Transverse colon (tissue), 4 donors: ENCODE measurements around the gene LDLRAP1. TPM values are rescaled to one million over a fixed set of nuclear protein-coding genes. Genes with fewer than 3 reads are reported as not detected.

Experiments
- DNase-seq: peaks from one replicate; pipeline ENCODE4 v3.0.0-alpha.2; 2019
- H3K27ac ChIP-seq, 4 donors: fragments of 200-600 bp; sonication (generic); 2 replicates each; pipeline ENCODE4 v1.5.1; 2016 to 2018; ENCODE audit warnings: inconsistent platforms in 4 of 4
- H3K27me3 ChIP-seq: fragments of 200-600 bp; sonication (generic); 2 replicates; pipeline ENCODE4 v1.5.1; 2017; ENCODE audit warnings: inconsistent platforms
- H3K36me3 ChIP-seq, 4 donors: fragments of 200-600 bp; sonication (generic); 2 replicates each; pipeline ENCODE4 v1.5.1; 2017 to 2019; ENCODE audit warnings: inconsistent platforms in 4 of 4
- H3K4me1 ChIP-seq, 4 donors: fragments of 200-600 bp; sonication (generic); 2 replicates each; pipeline ENCODE4 v1.5.1; 2017 to 2020; ENCODE audit warnings: inconsistent platforms in 4 of 4
- H3K4me3 ChIP-seq, 4 donors: fragments of 200-600 bp; sonication (generic); 1 replicate in 1 of 4; 2 replicates in 3 of 4; pipeline versions ENCODE4 v1.5.1 to v1.6.1; 2017 to 2019; ENCODE audit warnings: inconsistent platforms in 4 of 4
- H3K9me3 ChIP-seq, 2 donors: fragments of 200-600 bp; sonication (generic); 2 replicates each; pipeline ENCODE4 v1.5.1; 2017 to 2019; ENCODE audit warnings: inconsistent platforms in 2 of 2
- CTCF ChIP-seq, 5 experiments: fragments of 200-600 bp in 3 of 5; fragments of 450-650 bp in 2 of 5; sonication (generic) in 3 of 5; IDR thresholded peaks; 1 replicate in 2 of 5; 2 replicates in 3 of 5; pipeline ENCODE4 v1.5.1; 2016 to 2017; ENCODE audit warnings: antibody characterized with exemption in 5 of 5, inconsistent platforms in 3 of 5, mild to moderate bottlenecking in 2 of 5, moderate library complexity in 1 of 5
- EP300 ChIP-seq: sonication (generic); formaldehyde crosslinking; IDR thresholded peaks from one replicate; pipeline ENCODE4 v1.6.1; 2017; ENCODE audit warnings: antibody characterized with exemption, low read depth
- POLR2A ChIP-seq: fragments of 450-650 bp; IDR thresholded peaks from one replicate; pipeline ENCODE4 v1.6.1; 2016; ENCODE audit warnings: antibody characterized with exemption, mild to moderate bottlenecking, moderate library complexity
- POLR2AphosphoS5 ChIP-seq, 3 donors: sonication (generic); formaldehyde crosslinking; IDR thresholded peaks; one replicate each; pipeline ENCODE4 v1.6.1; 2016; ENCODE audit warnings: antibody characterized with exemption in 3 of 3
- WGBS, 2 donors: methylation state at CpG; one replicate each; pipeline ENCODE4 v1.1.5; 2018; ENCODE audit warnings: low coverage in 1 of 2; 5-methylcytosine and 5-hydroxymethylcytosine counted together
- in situ Hi-C, 4 donors: fragments of 200-750 bp; cut with MboI; loops; one replicate each; pipeline versions ENCODE4 v1.15.0 to v1.15.1; 2017; ENCODE audit warnings: low sequenced_read_pairs in 3 of 4, low pct_ligation_motif_present in 1 of 4, low pct_unique_long_range_greater_than_20kb in 1 of 4
- intact Hi-C: fragments of 100-400 bp; cut with DNase I; formaldehyde crosslinking; loops from one replicate; pipeline ENCODE4 v1.15.1; 2023; ENCODE audit warnings: low total_unique reads
- total RNA-seq, 4 donors: library from RNA; depleted of rRNA; stranded (reverse); fragments of >200 nt; gene quantifications; one replicate each; pipeline ENCODE4 v1.1.0, GENCODE V29; 2016

Gene LDLRAP1
- total RNA-seq, 4 donors from 2014 or later: 24.9 to 75.6 (median 37.8) TPM

GRCh38 chr1:25566176-25566729 is 22.8 kb downstream of the LDLRAP1 start:
- H3K9me3 ChIP-seq: no peaks in the 10 kb centered on the region
- H3K27ac ChIP-seq: peak overlapping the region; percentile 65 to 83 (median 76)
- peaks cover 21 to 54% (median 32%) of the 10 kb centered on the region in 4 donors for H3K4me1 ChIP-seq
- WGBS, 2 donors: 75 to 93% methylated on average over 3 to 9 of the region's 9 CpGs
- in situ Hi-C loops (no loop called here), intact Hi-C loops (no loop called here)
- no peak for DNase-seq
- TF ChIP-seq POLR2AphosphoS5 (IDR thresholded peaks at IDR 0.05): no peak
- no peak for TF ChIP-seq EP300
- TF ChIP-seq CTCF (IDR thresholded peaks at IDR 0.05): no peak
- TF ChIP-seq POLR2A: no peak
- H3K4me3 ChIP-seq: no peak overlapping the region
- H3K36me3 ChIP-seq: peaks cover 0 to 7% (median 0%) of the 10 kb centered on the region in 4 donors
- H3K27me3 ChIP-seq: no peaks in the 10 kb centered on the region

GRCh38 chr1:25566730-25567341 is 23.4 kb downstream of the LDLRAP1 start:
- H3K27me3 ChIP-seq: no peaks in the 10 kb centered on the region
- H3K27ac ChIP-seq: peak overlapping the region; percentile 65 to 83 (median 76)
- H3K36me3 ChIP-seq: peaks cover 0 to 7% (median 0%) of the 10 kb centered on the region in 4 donors
- intact Hi-C loops: no loop called here
- WGBS, 2 donors: 80% methylated on average over 21 of the region's 21 CpGs; no CpG with 5 or more reads in 1 of the 2 donors
- H3K9me3 ChIP-seq: no peaks in the 10 kb centered on the region
- peaks cover 18 to 48% (median 27%) of the 10 kb centered on the region in 4 donors for H3K4me1 ChIP-seq
- H3K4me3 ChIP-seq: no peak overlapping the region
- DNase-seq: no peak
- no peak for TF ChIP-seq EP300
- no peak for TF ChIP-seq CTCF (IDR thresholded peaks at IDR 0.05)
- peak in 2 of 3 donors; percentile 33 to 60 for TF ChIP-seq POLR2AphosphoS5 (IDR thresholded peaks at IDR 0.05)
- in situ Hi-C loops: no loop called here

GRCh38 chr1:25567710-25568089 is 24.3 kb downstream of the LDLRAP1 start:
- 70 to 95% methylated on average over 2 to 10 of the region's 10 CpGs for WGBS, 2 donors
- Histone ChIP-seq H3K9me3 (no peaks in the 10 kb centered on the region), H3K4me1 (peaks cover 12 to 41% (median 19%) of the 10 kb centered on the region in 4 donors), H3K36me3 (peaks cover 0 to 7% (median 0%) of the 10 kb centered on the region in 4 donors), H3K27me3 (no peaks in the 10 kb centered on the region), H3K4me3 (no peak overlapping the region), H3K27ac (peak overlapping the region; percentile 65 to 83 (median 76))
- TF ChIP-seq CTCF (IDR thresholded peaks at IDR 0.05) (no peak), POLR2AphosphoS5 (IDR thresholded peaks at IDR 0.05) (no peak), EP300 (no peak), POLR2A (no peak)
- DNase-seq: no peak
- intact Hi-C loops: no loop called here
- in situ Hi-C loops: no loop called here

GRCh38 chr1:25568090-25568833 is 24.9 kb downstream of the LDLRAP1 start:
- H3K36me3 ChIP-seq: peaks cover 0 to 7% (median 0%) of the 10 kb centered on the region in 4 donors
- peak overlapping the region; percentile 65 to 83 (median 76) for H3K27ac ChIP-seq
- in situ Hi-C loops: no loop called here
- peaks cover 11 to 43% (median 19%) of the 10 kb centered on the region in 4 donors for H3K4me1 ChIP-seq
- no peak for DNase-seq
- 65 to 84% methylated on average over 6 to 21 of the region's 21 CpGs for WGBS, 2 donors
- H3K27me3 ChIP-seq: no peaks in the 10 kb centered on the region
- intact Hi-C loops: no loop called here
- no peaks in the 10 kb centered on the region for H3K9me3 ChIP-seq
- TF ChIP-seq POLR2AphosphoS5 (IDR thresholded peaks at IDR 0.05): peak in 2 of 3 donors; percentile 46 to 51
- TF ChIP-seq EP300: no peak
- no peak overlapping the region for H3K4me3 ChIP-seq
